T-helper 9 cell (primary cell): ENCODE results near the gene PLCG2.

Experiments used
- DNase-seq: peaks from one replicate; pipeline ENCODE4 v3.0.0-alpha.2; 2020

PLCG2 gene

GRCh38 chr16:81881228-81881627 is 102.1 kb downstream of the PLCG2 start:
- DNase-seq, result no peak

- no peak for DNase-seq
Observed at GRCh38 chr16:81882559-81882958, 103.5 kb downstream of the PLCG2 start.

DNA sequence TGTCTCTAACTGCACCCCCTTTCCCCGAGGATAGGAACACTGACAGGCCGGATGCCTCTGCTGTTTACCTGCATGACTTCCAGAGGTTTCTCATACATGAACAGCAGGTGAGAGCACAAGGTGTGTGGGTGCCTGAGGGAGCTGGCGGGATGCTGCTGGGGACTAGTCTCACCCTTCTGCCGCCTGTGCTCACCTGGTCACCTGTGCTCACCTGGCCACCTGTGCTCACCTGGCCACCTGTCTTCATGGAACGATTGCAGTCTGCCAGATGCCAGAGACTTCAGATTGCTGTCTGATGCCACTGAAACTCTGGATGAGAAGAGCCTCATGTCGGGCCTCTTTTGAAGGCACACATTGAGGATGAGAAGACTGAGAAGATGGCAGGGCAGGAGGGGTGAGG is 104.1 kb downstream of the PLCG2 start:
- DNase-seq, result no peak

GRCh38 chr16:81885976-81886586 is 107.0 kb downstream of the PLCG2 start:
- DNase-seq, result no peak

- DNase-seq, result no peak
Observed at GRCh38 chr16:81888520-81889394, 109.7 kb downstream of the PLCG2 start.

- DNase-seq, result no peak
Observed at GRCh38 chr16:81891736-81892364, 112.8 kb downstream of the PLCG2 start.

DNA sequence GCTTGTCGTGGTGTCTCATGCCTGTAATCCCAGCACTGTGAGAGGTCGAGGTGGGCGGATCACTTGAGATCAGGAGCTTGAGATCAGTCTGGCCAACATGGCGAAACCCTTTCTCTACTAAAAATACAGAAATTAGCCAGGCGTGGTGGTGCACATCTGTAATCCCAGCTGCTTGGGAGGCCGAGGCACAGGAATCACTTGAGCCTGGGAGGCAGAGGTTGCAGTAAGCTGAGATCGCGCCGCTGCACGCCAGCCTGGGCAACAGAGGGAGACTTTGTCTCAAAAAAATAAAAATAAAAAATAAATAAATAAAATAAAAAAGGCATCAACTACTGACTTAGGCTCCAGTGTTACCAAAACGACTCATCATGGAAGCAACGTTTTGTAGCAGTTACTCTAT is 115.5 kb downstream of the PLCG2 start:
- no peak for DNase-seq

GRCh38 chr16:81896902-81897301 is 117.8 kb downstream of the PLCG2 start:
- DNase-seq, result no peak

DNA sequence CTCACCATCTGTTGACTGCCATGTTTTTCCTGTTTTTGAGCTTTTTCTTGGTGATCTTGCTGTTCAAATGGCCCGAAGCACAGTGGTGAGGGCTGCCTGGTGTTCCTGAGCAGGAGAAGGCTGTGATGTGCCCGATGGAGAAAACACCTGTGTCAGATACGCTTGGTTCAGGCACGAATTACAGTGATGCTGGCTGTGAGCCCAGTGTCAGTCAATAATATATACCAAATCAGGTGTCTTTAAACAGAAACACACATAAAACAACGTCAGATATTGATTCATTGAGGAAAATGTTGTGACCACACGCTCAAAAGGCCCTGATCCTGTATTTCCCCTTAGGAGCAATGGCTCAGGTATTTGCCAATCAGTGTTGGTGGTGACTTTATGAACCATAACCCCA is 120.5 kb downstream of the PLCG2 start:
- no peak for DNase-seq

DNA sequence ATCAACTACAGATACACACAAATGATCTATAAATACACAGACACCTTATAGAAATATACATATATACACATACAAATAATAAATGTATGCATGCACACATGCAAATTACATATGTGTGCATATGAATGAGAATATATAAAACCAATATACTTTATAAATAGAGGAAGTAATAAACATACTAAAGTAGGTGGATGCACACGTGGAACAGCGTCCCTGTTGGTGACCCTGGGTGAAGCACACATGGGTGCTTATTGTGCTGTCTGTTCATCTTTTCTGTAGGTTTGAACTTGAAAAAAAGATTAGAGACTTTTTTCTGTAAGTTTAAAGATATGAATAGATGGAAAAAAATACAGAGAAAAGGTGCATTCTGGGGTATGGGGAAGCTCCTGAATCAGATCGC is 120.9 kb downstream of the PLCG2 start:
- no peak for DNase-seq

GRCh38 chr16:81900456-81900855 is 121.4 kb downstream of the PLCG2 start:
- no peak for DNase-seq

DNA sequence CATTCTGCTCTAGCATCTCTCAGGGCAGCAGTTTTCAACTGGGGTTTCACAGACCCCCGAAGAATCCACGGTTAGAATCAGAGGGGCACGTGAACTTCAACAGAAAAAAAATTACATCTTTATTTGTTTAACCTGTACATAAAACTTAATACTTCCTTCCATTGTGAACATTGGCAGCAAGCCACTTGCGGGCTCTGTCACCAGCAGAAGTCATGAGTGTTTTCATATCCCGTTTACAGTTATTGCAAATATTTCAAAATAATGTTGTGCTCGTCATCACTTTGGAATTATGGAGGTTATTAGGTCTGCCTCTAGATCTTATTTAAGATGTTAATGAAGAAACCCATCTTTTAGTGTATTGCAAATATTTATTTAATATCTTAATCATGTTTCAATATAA is 122.4 kb downstream of the PLCG2 start:
- no peak for DNase-seq

GRCh38 chr16:81902025-81902424 is 122.9 kb downstream of the PLCG2 start:
- DNase-seq, result no peak

DNA sequence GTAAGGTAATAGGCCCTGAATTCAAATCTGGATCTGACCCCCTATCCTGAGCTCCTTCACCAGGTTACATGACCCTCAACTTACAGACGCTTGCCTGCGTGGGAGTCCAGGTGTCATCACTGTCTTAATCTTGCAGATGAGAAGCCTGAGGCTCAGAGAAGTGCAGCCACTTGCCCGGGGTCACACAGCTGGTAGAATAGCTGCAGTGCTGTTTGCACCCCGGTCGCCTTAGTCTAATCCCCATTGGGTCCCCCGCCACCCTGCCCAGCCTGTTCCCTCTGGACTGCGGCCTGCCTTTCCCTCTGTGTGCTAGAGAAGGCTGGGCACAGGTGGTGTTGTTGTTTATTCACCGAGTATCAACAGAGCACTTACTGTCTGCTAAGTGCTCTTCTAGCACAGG is 125.2 kb downstream of the PLCG2 start:
- no peak for DNase-seq

- no peak for DNase-seq
Observed at GRCh38 chr16:81905277-81905676, 126.2 kb downstream of the PLCG2 start.

GRCh38 chr16:81907681-81908080 is 128.6 kb downstream of the PLCG2 start:
- no peak for DNase-seq

GRCh38 chr16:81908466-81909262 is 129.6 kb downstream of the PLCG2 start:
- DNase-seq, result no peak

DNA sequence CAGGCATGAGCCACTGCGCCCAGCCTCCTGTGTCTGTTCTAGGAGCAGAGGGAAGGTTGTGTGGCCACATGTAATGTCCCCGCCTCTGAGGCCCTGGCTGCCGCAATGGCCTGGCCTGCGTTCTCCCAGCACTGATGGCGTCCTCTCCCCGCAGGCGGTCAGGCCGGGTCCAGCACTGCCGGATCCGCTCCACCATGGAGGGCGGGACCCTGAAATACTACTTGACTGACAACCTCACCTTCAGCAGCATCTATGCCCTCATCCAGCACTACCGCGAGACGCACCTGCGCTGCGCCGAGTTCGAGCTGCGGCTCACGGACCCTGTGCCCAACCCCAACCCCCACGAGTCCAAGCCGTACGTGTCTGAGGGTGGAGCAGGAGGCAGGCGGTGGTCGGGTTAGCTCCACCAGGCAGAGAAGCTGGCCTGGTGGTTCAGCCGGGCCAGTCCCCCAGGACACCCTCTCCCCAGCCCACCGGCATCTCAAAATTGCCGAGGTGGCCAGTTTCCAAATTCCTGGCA is 131.3 kb downstream of the PLCG2 start:
- DNase-seq, result no peak

- DNase-seq, result no peak
Observed at GRCh38 chr16:81912395-81912794, 133.3 kb downstream of the PLCG2 start.

DNA sequence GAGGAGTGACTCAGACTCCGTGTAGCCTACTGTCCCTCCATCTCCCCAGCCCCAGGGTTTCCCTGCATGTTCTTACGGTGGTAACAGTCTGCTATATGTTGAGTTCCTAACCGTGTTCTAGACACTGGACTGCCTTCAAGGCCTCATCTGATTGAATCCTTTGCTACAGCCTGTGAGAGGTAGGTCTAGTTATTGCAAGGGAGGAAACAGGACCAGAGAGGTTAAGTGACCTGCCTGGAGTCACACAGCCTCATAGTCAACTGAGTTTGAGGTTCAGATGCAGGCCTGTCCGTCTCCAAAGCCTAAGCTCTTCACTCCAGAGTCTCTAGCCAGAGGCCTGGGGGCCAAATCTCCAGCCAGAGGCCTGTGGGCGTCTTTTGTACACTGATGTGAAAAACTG is 134.1 kb downstream of the PLCG2 start:
- DNase-seq, result no peak

DNA sequence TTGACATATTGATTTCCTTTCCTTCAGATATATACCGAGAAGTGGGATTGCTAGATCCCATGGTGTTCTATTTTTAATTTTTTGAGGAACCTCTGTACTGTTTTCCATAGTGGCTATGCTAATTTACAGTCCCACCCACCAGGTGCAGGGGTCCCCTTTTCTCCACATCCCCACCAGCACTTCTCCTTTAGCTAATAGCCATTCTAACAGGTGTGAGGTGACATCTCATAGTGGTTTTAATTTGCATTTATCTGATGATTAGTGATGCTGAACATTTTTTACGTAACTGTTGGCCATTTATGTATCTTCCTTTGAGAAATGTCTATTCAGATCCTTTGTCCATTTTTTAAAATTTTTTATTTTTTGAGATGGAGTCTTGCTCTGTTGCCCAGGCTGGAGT is 138.3 kb downstream of the PLCG2 start:
- DNase-seq, result no peak

DNA sequence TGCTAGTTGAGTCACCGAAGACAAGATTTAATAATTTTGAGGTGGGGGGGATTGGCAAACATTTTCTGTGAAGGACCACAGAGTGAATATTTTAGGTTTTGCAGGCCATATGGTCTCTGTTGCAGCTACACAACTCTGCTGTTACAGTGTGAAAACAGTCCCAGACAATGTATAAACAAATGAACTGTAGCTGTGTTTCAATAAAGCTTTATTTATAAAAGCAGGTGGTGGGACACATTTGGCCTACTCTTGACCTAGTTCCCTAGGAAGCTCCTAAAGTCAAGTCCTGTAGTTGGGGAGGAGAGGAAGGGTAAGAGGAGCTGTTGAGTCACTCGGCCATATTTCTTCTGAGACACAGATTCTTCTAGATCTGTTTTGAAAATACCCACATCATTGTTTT is 139.8 kb downstream of the PLCG2 start:
- no peak for DNase-seq

DNA sequence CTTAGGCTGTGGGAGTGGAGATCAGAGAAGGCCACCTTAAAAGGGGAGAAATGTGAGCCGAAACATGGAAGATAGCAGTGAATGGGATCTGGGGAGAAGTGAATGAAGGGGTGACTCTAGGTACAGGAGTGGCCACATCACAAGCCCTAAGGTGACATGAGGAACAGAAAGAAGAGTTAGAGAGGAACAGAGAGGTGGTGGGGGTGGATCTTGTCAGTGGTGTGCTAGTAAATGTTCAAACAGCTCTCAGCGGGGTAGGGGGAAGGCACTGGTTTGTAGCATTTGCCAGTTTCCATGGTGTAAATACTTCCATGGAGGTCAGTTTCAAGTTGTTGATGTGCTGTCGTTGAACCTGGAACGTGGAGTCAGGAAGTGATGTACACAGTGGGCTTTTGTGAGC is 141.4 kb downstream of the PLCG2 start:
- no peak for DNase-seq
